ENCODE results near the gene IRX2.

Gene IRX2

GRCh38 chr5:2755681-2756171 is 4.2 kb upstream of the IRX2 start:
- DNase-seq = no peak

DNA sequence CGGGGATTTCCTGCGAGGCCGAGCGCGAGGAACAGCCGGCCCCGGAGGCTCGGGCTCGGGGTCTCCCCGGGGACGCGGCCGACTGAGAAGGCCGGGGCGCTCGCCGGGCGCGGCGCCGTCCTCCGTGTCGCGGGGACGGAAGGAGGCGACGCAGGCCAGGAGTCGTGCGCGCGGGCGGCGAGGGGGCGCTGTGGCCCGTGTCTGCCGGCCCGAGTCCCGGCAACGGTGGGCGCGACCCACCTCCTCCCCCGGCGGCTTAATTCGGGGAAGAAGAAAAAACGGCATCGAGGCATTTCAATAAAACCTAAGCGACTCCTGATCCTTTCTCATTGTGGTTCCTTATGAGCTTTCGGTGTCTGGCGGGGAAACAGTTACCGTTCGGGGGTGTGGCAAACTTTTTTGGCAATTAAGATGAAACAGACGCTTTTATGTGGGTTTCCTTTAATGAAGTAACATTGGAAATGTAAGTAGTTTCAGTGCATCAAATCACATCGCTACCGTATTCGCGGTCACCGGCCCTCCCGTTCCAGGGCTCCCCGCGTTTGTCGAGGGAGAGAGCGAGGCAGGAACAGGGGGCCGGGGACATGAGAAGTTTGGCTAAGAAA is 3.7 kb upstream of the IRX2 start:
- no peak for DNase-seq

GRCh38 chr5:2754581-2755075 is 3.2 kb upstream of the IRX2 start:
- no peak for DNase-seq

DNA sequence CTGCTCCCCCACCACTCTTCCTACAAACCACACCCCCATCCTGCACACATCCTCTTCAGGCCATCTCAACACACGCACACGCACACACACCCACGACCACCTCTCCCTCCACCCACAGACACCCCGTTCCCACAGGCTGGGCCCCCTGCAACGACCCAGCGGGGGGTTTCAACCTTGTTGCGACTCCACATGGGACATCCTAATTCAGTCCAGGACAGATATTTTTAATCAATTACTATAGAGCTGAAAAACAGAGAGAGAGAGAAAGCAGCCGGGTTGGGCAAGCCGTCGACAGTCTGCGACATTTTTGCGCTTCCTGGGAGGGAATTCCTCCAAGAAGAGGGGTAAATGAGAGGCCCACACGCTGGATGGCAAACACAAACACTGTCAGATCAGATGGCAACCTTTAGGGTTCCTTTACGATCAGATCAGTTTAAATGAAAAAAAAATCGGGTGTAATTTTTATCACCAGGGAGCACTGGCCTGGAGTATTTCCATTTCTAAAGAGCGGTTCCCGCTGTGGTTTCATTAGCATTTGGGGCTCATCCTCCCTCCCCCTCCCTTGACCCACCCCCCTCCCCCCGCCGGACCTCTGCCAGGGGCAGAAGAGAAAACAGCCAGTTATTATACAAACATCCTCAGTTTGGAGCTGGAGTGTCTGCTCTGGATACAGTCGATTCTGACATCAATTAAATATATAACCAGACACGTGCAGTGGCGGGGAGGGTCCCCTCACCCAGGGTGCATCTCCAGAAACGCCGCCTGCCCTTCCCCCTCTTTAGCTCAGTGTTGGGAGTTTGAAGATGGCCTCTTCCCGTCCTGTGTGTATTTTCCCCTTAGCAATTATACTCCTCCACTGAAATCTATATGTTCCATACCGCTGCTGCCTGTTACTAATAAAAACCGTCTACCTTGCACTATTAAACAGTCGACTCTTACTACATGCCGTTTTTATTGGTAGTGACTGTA is 2.3 kb upstream of the IRX2 start:
- DNase-seq = no peak

DNA sequence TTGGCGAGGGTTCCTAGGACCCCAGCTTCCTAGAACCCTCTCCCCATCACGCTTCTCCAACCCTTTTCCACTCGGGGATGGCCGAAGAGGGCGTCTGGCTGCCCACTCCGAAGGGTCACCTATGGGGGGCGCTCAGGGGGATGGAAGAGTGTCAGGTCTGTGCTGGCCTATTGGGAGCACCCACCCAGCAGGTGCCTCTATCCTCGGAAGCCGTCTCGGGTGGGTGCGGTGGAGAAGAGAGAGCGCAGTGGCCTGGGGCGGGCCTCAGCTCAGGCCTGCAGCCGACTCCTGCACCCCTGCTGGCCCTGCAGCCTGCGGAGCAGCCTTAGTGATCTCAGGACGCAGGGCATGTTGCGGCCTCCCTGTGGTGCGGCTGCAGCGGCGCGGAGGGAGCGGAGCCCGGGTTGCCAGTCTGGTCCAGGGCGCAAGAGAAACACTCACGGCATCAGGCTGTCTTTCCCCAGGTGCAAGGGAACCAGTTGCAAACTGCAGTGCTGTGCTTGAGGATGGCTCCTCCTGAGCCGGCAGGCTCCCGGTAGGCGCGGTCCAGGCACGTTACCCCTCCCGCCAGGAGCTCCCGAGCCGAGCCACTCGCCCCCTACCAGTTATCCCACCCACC is 1.5 kb upstream of the IRX2 start:
- DNase-seq = no peak

DNA sequence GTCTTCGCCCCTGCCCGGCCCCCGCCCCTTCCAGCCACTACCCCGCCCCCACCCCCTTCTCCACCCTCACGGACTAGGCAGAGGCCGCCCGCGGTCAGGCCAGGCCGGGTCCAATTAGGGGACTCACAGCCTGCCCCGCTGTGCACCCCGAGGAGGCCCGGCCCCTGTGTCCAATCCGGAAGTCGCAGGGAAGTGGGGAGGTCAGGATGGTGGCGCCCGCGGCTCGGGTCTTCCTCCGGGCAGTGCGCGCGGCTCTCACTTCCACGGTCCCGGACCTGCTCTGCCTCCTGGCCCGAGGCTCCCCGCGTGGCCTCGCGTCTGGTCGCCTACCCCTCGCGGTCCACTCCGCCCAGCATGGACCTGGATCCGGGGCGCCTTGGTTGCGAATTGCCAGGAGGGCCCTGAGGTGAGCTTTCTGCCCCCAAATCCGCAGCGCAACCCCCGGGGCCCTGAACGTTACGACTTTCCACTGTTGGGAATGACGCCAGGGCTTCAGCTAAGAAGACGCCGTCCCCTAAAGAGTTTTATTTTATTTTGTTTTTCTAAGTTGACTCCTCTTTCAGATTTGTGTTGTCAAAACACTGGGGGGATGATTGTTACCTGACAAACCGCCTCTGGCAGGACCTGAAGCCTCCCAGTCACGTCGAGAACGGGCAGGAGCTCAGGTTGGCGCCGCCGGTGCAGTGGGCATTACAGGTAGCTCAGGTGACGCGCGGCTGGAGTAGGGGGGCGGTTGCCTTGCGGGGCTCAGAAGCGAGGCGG is 763 bp upstream of the IRX2 start:
- no peak for DNase-seq

- no peak for DNase-seq
Measured at GRCh38 chr5:2750758-2751464, 566 bp downstream of the IRX2 start.

- DNase-seq = no peak
Measured at GRCh38 chr5:2750026-2750757, 1.3 kb downstream of the IRX2 start.

DNA sequence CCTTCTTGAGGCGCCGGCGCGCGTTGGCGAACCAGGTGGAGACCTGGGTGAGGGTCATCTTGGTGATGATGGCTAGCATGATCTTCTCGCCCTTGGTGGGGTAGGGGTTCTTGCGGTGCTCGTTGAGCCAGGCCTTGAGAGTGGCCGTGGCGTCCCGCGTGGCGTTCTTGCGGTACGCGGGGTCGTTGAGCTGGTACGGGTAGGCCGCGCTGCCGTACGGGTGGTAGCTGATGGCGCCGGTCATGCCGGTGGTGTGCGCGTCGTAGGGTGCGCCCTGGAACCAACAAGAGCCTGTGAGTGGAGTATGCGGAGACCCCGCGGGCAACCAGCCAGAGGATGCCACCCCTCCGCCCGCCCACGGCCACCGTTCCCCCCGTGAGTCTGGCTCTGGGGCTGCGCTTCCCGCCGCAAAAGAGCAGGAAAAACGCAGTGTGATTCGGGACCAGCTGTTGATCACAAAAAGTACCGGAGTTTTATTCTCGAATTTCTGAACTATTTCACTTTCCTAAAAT is 1.9 kb downstream of the IRX2 start:
- no peak for DNase-seq

- DNase-seq = no peak
Measured at GRCh38 chr5:2748861-2749513, 2.5 kb downstream of the IRX2 start.

- DNase-seq = no peak
Measured at GRCh38 chr5:2748179-2748860, 3.2 kb downstream of the IRX2 start.

- no peak for DNase-seq
Measured at GRCh38 chr5:2747363-2748162, 3.9 kb downstream of the IRX2 start.

- no peak for DNase-seq
Measured at GRCh38 chr5:2746561-2747032, 4.9 kb downstream of the IRX2 start.

- no peak for DNase-seq
Measured at GRCh38 chr5:2744485-2744884, 7.0 kb downstream of the IRX2 start.

- DNase-seq = no peak
Measured at GRCh38 chr5:2742921-2743679, 8.4 kb downstream of the IRX2 start.

- no peak for DNase-seq
Measured at GRCh38 chr5:2741956-2742355, 9.5 kb downstream of the IRX2 start.

DNA sequence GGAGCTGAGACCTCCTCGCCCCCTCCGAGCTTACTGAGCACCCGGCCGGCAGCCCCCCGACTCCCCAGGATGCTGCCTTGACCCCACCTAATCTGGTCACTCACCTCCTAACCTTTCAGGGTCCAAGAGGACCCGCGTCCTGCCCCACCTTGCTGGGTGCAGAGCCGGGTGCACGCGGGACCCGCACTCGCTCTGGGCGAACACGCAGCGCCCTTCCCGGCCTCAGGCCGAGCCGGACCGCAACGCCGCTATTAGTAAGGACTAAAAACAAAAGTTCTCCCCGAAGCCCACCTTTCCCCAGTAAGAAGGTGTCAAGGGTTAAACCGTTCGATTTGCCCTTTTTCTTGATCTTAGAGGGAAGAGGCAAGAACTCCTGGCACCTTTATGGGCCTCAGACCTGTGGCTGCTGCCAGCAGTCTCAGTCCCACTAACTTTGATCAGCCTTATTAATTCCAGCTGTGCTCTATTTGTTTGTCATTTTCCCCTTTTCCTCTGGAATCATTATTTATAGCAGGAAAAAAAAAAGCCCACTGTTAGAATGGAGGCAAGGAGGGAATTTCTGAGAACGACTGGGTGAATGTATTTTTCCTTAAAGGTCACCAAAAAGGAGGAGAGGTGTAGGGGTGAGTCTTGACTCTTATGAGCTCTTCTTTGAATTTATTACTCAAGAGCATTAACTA is 10.5 kb downstream of the IRX2 start:
- DNase-seq = no peak
